IPS-NIHi7 (cell line): ENCODE data around the gene C15orf62.

ENCODE experiments used
- DNase-seq: peaks from one replicate; pipeline ENCODE4 v3.0.0; 2012; ENCODE audit warnings: mixed read lengths; ENCODE audit errors: extremely low spot score

C15orf62 gene

GRCh38 chr15:40815042-40815698 lies 45.4 kb downstream of the C15orf62 start:
- no peak for DNase-seq

- DNase-seq: no peak
Observed at GRCh38 chr15:40819048-40819447, 49.3 kb downstream of the C15orf62 start.

GRCh38 chr15:40821195-40821594 lies 51.4 kb downstream of the C15orf62 start:
- DNase-seq: no peak
